Adrenal gland (tissue), 12 donors: Measurements from ENCODE around the gene ATP6V1C2. TPM values are rescaled to one million over a fixed set of nuclear protein-coding genes. Genes with fewer than 3 reads are reported as not detected.

Source experiments
- DNase-seq, 7 donors: peaks; one replicate each; pipeline ENCODE4 v3.0.0-alpha.2; 2019 to 2020
- H3K27ac ChIP-seq, 5 donors: fragments of 200-600 bp; sonication (generic) in 4 of 5; 1 replicate in 3 of 5; 2 replicates in 2 of 5; pipeline versions ENCODE4 v1.5.1 to v1.8.0; 2016 to 2020; ENCODE audit warnings: mild to moderate bottlenecking in 1 of 5
- H3K27me3 ChIP-seq: fragments of 200-600 bp; 2 replicates; pipeline ENCODE4 v1.8.0; 2021
- H3K36me3 ChIP-seq, 2 donors: fragments of 200-600 bp; replicated peaks in 1 of 2; 1 replicate in 1 of 2; 2 replicates in 1 of 2; pipeline versions ENCODE4 v1.5.1 to v1.8.0; 2018 to 2022
- H3K4me1 ChIP-seq, 2 donors: fragments of 200-600 bp; replicated peaks in 1 of 2; 1 replicate in 1 of 2; 2 replicates in 1 of 2; pipeline versions ENCODE4 v1.5.1 to v1.8.0; 2018 to 2021
- H3K4me3 ChIP-seq, 4 donors: fragments of 200-600 bp; sonication (generic) in 3 of 4; one replicate each; pipeline ENCODE4 v1.5.1; 2016 to 2018
- H3K9me3 ChIP-seq, 3 donors: fragments of 200-600 bp; sonication (generic) in 1 of 3; replicated peaks in 1 of 3; 1 replicate in 2 of 3; 2 replicates in 1 of 3; pipeline versions ENCODE4 v1.5.1 to v1.8.0; 2016 to 2021
- CTCF ChIP-seq, 6 experiments: fragments of 450-650 bp in 4 of 6; fragments of 200-600 bp in 2 of 6; sonication (generic) in 1 of 6; IDR thresholded peaks; 1 replicate in 5 of 6; 2 replicates in 1 of 6; pipeline versions ENCODE4 v1.5.1 to v1.8.0; 2016 to 2021; ENCODE audit warnings: antibody characterized with exemption in 6 of 6, mild to moderate bottlenecking in 2 of 6, moderate library complexity in 1 of 6
- POLR2A ChIP-seq, 2 donors: fragments of 450-650 bp; IDR thresholded peaks; one replicate each; pipeline ENCODE4 v1.6.1; 2017; ENCODE audit warnings: antibody characterized with exemption in 2 of 2, mild to moderate bottlenecking in 2 of 2, moderate library complexity in 1 of 2
- WGBS, 4 donors: extraction: QIAGEN DNeasy Blood & Tissue Kit in 2 of 4; methylation state at CpG; one replicate each; pipeline versions ENCODE4 v1.1.5 to v1.1.7; 2013 to 2017; 5-methylcytosine and 5-hydroxymethylcytosine counted together
- intact Hi-C, 2 donors: fragments of 100-400 bp; cut with DNase I; formaldehyde crosslinking; loops; one replicate each; pipeline versions ENCODE4 v1.14.1 to v1.15.0; 2022 to 2023
- polyA plus RNA-seq, 3 donors: library from polyadenylated mRNA; stranded (reverse); fragments of 200-250 nt in 2 of 3; fragments of 350-450 nt in 1 of 3; fragmentation: Illumina TruSeq in 1 of 3; extraction: RNeasy Lipid Tissue Mini Kit (QIAGEN cat#74804) in 1 of 3; gene quantifications; one replicate each; pipeline ENCODE4 v1.2.3, GENCODE V29; 2013 to 2014
- total RNA-seq, 9 donors: library from RNA; depleted of rRNA in 4 of 9; stranded (reverse); fragments of >200 nt in 4 of 9; fragments of 120-200 nt in 1 of 9; fragmentation: NEBNext Ultra II Directional in 1 of 9; extraction: Animal tissue kit (Norgen Biotek cat#: 25700) in 1 of 9; gene quantifications; one replicate each; pipeline versions ENCODE4 v1.1.0 to v1.2.4, GENCODE V29; 2013 to 2023
- donor health status: healthy with polysubstance abuse.
- donor health status: Bipolar disorder and iron deficiency.
- donor health status: DM: yes; HTN: yes; CAD: no.
- donor health status: DM: no; HTN: no; CAD: no.
- donor health status: DM: no; HTN: no; CAD: no.
- donor health status: DM: yes; HTN: yes; CAD: no.

ATP6V1C2 gene
- total and polyA plus RNA-seq, 12 donors = 0.14 to 7.7 (median 0.94) TPM; not detected in 1

GRCh38 chr2:10691521-10691920 is 29.9 kb upstream of the ATP6V1C2 start:
- no peaks in the 10 kb centered on the region for H3K36me3 ChIP-seq
- H3K4me1 ChIP-seq = peaks cover 5 to 26% of the 10 kb centered on the region in 2 donors
- no peak overlapping the region for H3K4me3 ChIP-seq
- DNase-seq = peak in 1 of 7 donors; percentile 50
- 90 to 94% (median 92%) methylated on average over 4 to 6 of the region's 6 CpGs for WGBS, 4 donors
- H3K9me3 ChIP-seq = no peaks in the 10 kb centered on the region
- H3K27me3 ChIP-seq = no peaks in the 10 kb centered on the region
- intact Hi-C loops = no loop called here
- no peak for TF ChIP-seq CTCF (IDR thresholded peaks at IDR 0.05)
- no peak for TF ChIP-seq POLR2A (IDR thresholded peaks at IDR 0.05)
- no peak overlapping the region for H3K27ac ChIP-seq

DNA sequence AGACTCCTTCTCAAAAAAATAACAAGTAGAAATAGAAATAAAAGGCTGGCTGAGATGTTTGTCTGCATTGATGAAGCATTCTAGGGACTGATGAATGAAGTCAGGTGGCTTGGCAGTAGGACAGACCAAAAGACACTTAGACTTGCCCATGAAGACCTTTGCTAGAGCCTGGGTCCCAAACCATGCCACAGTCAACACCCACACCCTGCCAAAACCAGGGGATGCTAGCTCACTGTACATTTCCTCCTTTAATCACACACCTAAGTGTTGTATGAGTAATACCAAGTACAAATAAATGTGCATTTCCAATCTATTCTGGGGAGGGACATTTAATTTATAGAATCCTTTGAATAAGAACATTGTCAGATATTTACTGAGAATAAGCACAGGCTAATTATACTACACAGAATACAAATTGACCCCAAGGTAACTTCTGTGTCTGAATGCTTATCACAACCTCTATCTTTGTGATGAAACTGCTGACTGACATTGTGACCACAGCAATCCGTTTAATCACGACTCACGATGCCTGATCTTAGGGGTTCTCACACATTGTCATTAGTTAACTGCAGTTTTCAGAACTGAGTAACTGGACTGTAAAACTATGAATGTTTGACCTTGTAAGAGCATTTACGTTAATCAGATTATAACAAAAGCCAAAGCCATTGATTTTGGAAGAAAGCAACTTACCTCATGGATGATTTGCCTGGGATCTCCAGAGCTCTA is 21.2 kb upstream of the ATP6V1C2 start:
- Histone ChIP-seq H3K4me1 (no peaks in the 10 kb centered on the region), H3K36me3 (no peaks in the 10 kb centered on the region), H3K9me3 (no peaks in the 10 kb centered on the region), H3K27ac (no peak overlapping the region), H3K27me3 (no peaks in the 10 kb centered on the region), H3K4me3 (no peak overlapping the region)
- TF ChIP-seq POLR2A (IDR thresholded peaks at IDR 0.05) = no peak
- intact Hi-C loops = no loop called here
- no peak for DNase-seq
- WGBS, 4 donors = 49 to 72% (median 61%) methylated on average over 4 of the region's 4 CpGs

GRCh38 chr2:10704034-10704594 is 17.3 kb upstream of the ATP6V1C2 start:
- TF ChIP-seq POLR2A (IDR thresholded peaks at IDR 0.05) (no peak), CTCF (IDR thresholded peaks at IDR 0.05) (no peak)

DNA sequence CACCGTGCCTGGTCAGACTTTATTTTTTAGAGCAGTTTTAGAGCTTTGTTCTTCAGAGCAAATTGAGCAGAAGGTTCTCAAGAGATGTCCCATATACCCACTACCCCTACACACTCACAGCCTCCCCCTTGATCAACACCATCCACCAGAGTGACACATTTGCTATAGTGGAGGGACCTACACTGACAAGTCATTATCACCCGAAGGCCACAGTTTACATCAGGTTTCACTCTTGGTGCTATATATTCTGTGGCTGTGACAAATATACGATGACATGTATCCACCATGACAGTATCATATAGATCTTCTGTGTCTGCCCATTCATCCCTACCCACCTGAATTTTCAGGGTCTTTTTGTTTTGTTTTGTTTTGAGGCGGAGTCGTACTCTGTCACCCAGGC is 15.4 kb upstream of the ATP6V1C2 start:
- TF ChIP-seq POLR2A (IDR thresholded peaks at IDR 0.05) (no peak), CTCF (IDR thresholded peaks at IDR 0.05) (no peak)
- 86 to 95% (median 93%) methylated on average over 5 of the region's 5 CpGs for WGBS, 4 donors
- intact Hi-C loops = no loop called here

More at GRCh38 chr2:10704034-10704594, 17.3 kb upstream of the ATP6V1C2 start:
- no peaks in the 10 kb centered on the region for H3K36me3 ChIP-seq
- intact Hi-C loops = no loop called here
- no peaks in the 10 kb centered on the region for H3K4me1 ChIP-seq
- no peaks in the 10 kb centered on the region for H3K9me3 ChIP-seq
- no peak for DNase-seq
- WGBS, 4 donors = 87 to 93% (median 89%) methylated on average over 9 of the region's 9 CpGs
- no peak overlapping the region for H3K4me3 ChIP-seq
- H3K27me3 ChIP-seq = peaks cover 4% of the 10 kb centered on the region
- no peak overlapping the region for H3K27ac ChIP-seq

More for the DNA sequence above, 15.4 kb upstream of the ATP6V1C2 start:
- no peak overlapping the region for H3K27ac ChIP-seq
- H3K27me3 ChIP-seq = peaks cover 5% of the 10 kb centered on the region
- no peak for DNase-seq
- no peak overlapping the region for H3K4me3 ChIP-seq
- H3K36me3 ChIP-seq = no peaks in the 10 kb centered on the region
- H3K4me1 ChIP-seq = no peaks in the 10 kb centered on the region
- no peaks in the 10 kb centered on the region for H3K9me3 ChIP-seq
